Hepatocyte (in vitro differentiated cells): ENCODE results near the gene MAP7.

Experiments
- EZH2 ChIP-seq: fragments of 200-600 bp; sonication (generic); IDR thresholded peaks from 2 replicates; pipeline ENCODE4 v1.6.1; 2016; ENCODE audit warnings: antibody characterized with exemption, mild to moderate bottlenecking, borderline replicate concordance
- TF ChIP-seq, protein P1 (sequence below): fragments of 200-600 bp; sonication (generic); IDR thresholded peaks from 2 replicates; pipeline ENCODE4 v1.5.1; 2016; ENCODE audit warnings: antibody characterized with exemption, mild to moderate bottlenecking; ENCODE audit not compliant: poor library complexity

GRCh38 chr6:136405420-136406029 is 144.7 kb downstream of the MAP7 start:
- TF ChIP-seq, protein P1, sequence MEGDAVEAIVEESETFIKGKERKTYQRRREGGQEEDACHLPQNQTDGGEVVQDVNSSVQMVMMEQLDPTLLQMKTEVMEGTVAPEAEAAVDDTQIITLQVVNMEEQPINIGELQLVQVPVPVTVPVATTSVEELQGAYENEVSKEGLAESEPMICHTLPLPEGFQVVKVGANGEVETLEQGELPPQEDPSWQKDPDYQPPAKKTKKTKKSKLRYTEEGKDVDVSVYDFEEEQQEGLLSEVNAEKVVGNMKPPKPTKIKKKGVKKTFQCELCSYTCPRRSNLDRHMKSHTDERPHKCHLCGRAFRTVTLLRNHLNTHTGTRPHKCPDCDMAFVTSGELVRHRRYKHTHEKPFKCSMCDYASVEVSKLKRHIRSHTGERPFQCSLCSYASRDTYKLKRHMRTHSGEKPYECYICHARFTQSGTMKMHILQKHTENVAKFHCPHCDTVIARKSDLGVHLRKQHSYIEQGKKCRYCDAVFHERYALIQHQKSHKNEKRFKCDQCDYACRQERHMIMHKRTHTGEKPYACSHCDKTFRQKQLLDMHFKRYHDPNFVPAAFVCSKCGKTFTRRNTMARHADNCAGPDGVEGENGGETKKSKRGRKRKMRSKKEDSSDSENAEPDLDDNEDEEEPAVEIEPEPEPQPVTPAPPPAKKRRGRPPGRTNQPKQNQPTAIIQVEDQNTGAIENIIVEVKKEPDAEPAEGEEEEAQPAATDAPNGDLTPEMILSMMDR, result no peak
- no peak for TF ChIP-seq EZH2
